B cell (primary cell): ENCODE data around the gene DSCAML1. TPM values are rescaled to one million over a fixed set of nuclear protein-coding genes. Genes with fewer than 3 reads are reported as not detected.
A peak's percentile ranks its signal among the peaks of the same experiment; 100 is the strongest.

ENCODE experiments used
- ATAC-seq: fragments of 200-7000 bp; cut with Tn5 transposase; one replicate; pipeline ENCODE4 v1.10.0; 2021; ENCODE audit warnings: low read depth, mild to moderate bottlenecking, moderate number of reproducible peaks, moderate library complexity
- CTCF ChIA-PET: fragments of 350-600 bp; sonication (Branson Sonifier 250); formaldehyde crosslinking; loops from one replicate; lab custom pipeline; 2021; ENCODE audit warnings: antibody characterized with exemption, inconsistent platforms; lab: Charles Lee
- POLR2A ChIA-PET: fragments of 350-600 bp; sonication (Branson Sonifier 250); formaldehyde crosslinking; loops from one replicate; lab custom pipeline; 2021; ENCODE audit warnings: antibody characterized with exemption; lab: Charles Lee
- DNase-seq: peaks from one replicate; pipeline ENCODE4 v3.0.0; 2013
- H2AFZ ChIP-seq: 2 replicates; pipeline ENCODE4 v1.6.1; 2012; ENCODE audit warnings: mild to moderate bottlenecking, low read depth, low read length; ENCODE audit not compliant: insufficient read depth, poor library complexity, severe bottlenecking
- H3K27ac ChIP-seq, 2 donors: 1 replicate in 1 of 2; 2 replicates in 1 of 2; pipeline ENCODE4 v1.5.1; 2012 to 2013; ENCODE audit warnings: low read length in 2 of 2, mild to moderate bottlenecking in 2 of 2, moderate library complexity in 1 of 2
- H3K27me3 ChIP-seq, 4 experiments: fragments of 200-600 bp in 1 of 4; sonication (generic) in 1 of 4; replicated peaks in 1 of 4; 1 replicate in 2 of 4; 2 replicates in 2 of 4; pipeline versions ENCODE4 v1.6.1 to v1.7.0; 2013 to 2016; ENCODE audit warnings: low read length in 3 of 4, mild to moderate bottlenecking in 2 of 4, mixed read lengths in 1 of 4, moderate library complexity in 1 of 4; ENCODE audit not compliant: insufficient read depth in 4 of 4, control insufficient read depth in 3 of 4; ENCODE audit errors: control extremely low read depth in 1 of 4
- H3K36me3 ChIP-seq, 2 experiments: replicated peaks in 1 of 2; 1 replicate in 1 of 2; 2 replicates in 1 of 2; pipeline versions ENCODE4 v1.6.1 to v1.7.1; 2013; ENCODE audit warnings: low read length in 1 of 2; ENCODE audit not compliant: insufficient read depth in 2 of 2, control insufficient read depth in 1 of 2; ENCODE audit errors: control extremely low read depth in 1 of 2, extremely low read depth in 1 of 2
- H3K4me1 ChIP-seq, 2 donors: fragments of 200-600 bp in 1 of 2; sonication (generic) in 1 of 2; 1 replicate in 1 of 2; 2 replicates in 1 of 2; pipeline versions ENCODE4 v1.5.1 to v1.6.1; 2013 to 2017; ENCODE audit warnings: low read length in 2 of 2; ENCODE audit not compliant: control insufficient read depth in 2 of 2, insufficient read depth in 2 of 2
- H3K4me2 ChIP-seq: replicated peaks from 2 replicates; pipeline ENCODE3; 2012; ENCODE audit warnings: mild to moderate bottlenecking, low read depth, low read length; ENCODE audit not compliant: poor library complexity, severe bottlenecking
- H3K4me3 ChIP-seq, 5 experiments: fragments of 200-600 bp in 1 of 5; sonication (generic) in 1 of 5; 1 replicate in 3 of 5; 2 replicates in 2 of 5; pipeline versions ENCODE4 v1.5.1 to v1.7.0; 2011 to 2016; ENCODE audit warnings: low read length in 4 of 5, mild to moderate bottlenecking in 4 of 5, low read depth in 2 of 5, control low read depth in 1 of 5, moderate library complexity in 1 of 5; ENCODE audit not compliant: insufficient read depth in 1 of 5; ENCODE audit errors: control extremely low read depth in 1 of 5, extremely low read depth in 1 of 5
- H3K79me2 ChIP-seq: fragments of 200-600 bp; sonication (generic); one replicate; pipeline ENCODE4 v1.6.0; 2016; ENCODE audit warnings: low read length; ENCODE audit not compliant: control insufficient read depth, insufficient read depth
- H3K9ac ChIP-seq: fragments of 200-600 bp; sonication (generic); 2 replicates; pipeline ENCODE4 v1.6.1; 2017; ENCODE audit warnings: mild to moderate bottlenecking, low read length, moderate library complexity
- H3K9me3 ChIP-seq, 3 donors: one replicate each; pipeline versions ENCODE4 v1.6.1 to v1.7.1; 2013; ENCODE audit warnings: low read length in 2 of 3; ENCODE audit not compliant: control insufficient read depth in 2 of 3, insufficient read depth in 1 of 3; ENCODE audit errors: control extremely low read depth in 1 of 3
- H4K20me1 ChIP-seq: 2 replicates; pipeline ENCODE4 v1.6.0; 2012; ENCODE audit warnings: mild to moderate bottlenecking, low read length; ENCODE audit not compliant: insufficient read depth, control insufficient read depth, poor library complexity, severe bottlenecking
- H3K27ac Mint-ChIP-seq: one replicate; pipeline ENCODE4 v1.8.0; 2021; ENCODE audit warnings: mixed read lengths
- H3K27me3 Mint-ChIP-seq: one replicate; pipeline ENCODE4 v1.8.0; 2021; ENCODE audit warnings: mixed read lengths
- H3K4me1 Mint-ChIP-seq: one replicate; pipeline ENCODE4 v1.8.0; 2021; ENCODE audit warnings: mixed read lengths
- H3K4me3 Mint-ChIP-seq: one replicate; pipeline ENCODE4 v1.8.0; 2021; ENCODE audit warnings: mixed read lengths
- H3K9me3 Mint-ChIP-seq: one replicate; pipeline ENCODE4 v1.8.0; 2022; ENCODE audit warnings: mixed read lengths; ENCODE audit not compliant: insufficient read depth
- EZH2 ChIP-seq: IDR thresholded peaks from 2 replicates; pipeline ENCODE4 v1.6.1; 2012; ENCODE audit warnings: borderline replicate concordance, low read depth, mild to moderate bottlenecking, moderate library complexity, low read length; ENCODE audit not compliant: insufficient read depth, poor library complexity, severe bottlenecking
- WGBS: methylation state at CpG from one replicate; pipeline ENCODE4 v1.1.5; 2013; ENCODE audit warnings: missing lambda C conversion rate; ENCODE audit not compliant: insufficient coverage; 5-methylcytosine and 5-hydroxymethylcytosine counted together
- intact Hi-C: fragments of 100-400 bp; cut with micrococcal nuclease; formaldehyde crosslinking; loops from one replicate; pipeline ENCODE4 v1.10.0; 2022
- polyA plus RNA-seq: library from polyadenylated mRNA; depleted of rRNA; stranded (reverse); fragments of >200 nt; gene quantifications from 2 replicates; pipeline ENCODE4 v1.2.3, GENCODE V29; 2012
- total RNA-seq, 2 donors: library from RNA; stranded (reverse); fragments of 120-200 nt in 1 of 2; gene quantifications; 1 replicate in 1 of 2; 2 replicates in 1 of 2; pipeline versions ENCODE4 v1.2.3 to v1.2.4, GENCODE V29; 2013 to 2022
- TF ChIP-seq, protein P1 (sequence below): fragments of 200-600 bp; IDR thresholded peaks from one replicate; pipeline ENCODE4 v1.8.0; 2022; ENCODE audit warnings: antibody characterized with exemption, mild to moderate bottlenecking

The DSCAML1 gene
- total and polyA plus RNA-seq, 2 donors (not counting 1 experiment from before 2014, with no cell fraction given), result 1.2 to 6.2 TPM

DNA sequence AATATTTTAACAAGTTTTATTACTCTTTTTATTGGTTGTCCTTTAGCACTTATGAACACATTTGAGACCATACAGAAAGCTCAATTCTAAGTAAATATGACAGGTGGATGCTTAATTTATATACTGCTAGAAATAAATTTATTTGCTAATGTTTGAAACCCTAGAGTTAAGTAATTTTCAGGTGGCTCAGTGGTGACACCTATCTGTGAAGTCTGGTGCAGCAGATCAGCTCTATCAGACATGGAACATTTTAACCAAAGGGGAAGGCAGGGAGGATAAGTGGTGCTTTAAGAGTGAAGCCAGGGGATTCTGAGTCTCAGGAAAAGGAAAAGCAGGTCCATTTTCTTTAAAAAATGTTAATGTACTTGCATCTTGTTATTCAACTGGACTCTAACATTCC lies 175.8 kb downstream of the DSCAML1 start:
- peaks cover 31% of the 10 kb centered on the region for H3K27me3 Mint-ChIP-seq

DNA sequence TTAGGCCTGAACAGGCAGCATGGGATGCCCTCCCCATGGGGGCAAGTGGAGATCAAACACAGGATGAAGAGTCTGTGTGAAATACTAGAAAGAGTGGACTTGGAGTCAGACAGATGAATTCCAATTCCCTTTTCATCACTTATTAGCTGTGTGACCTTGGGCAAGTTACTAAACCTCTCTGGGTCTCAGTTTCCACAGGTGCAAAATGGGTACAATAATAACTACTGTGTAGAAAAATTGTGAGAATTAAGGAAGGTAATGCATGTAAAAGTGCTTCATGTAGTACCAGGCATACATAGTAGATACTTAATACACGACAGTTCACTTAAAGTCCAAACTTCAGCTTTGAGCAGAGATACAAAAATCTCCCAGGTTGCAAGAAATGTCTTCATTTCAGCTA lies 176.4 kb downstream of the DSCAML1 start:
- no peak overlapping the region for H3K9ac ChIP-seq
- Mint-ChIP-seq H3K9me3 (peaks cover 4% of the 10 kb centered on the region), H3K4me3 (no peak overlapping the region), H3K27ac (no peak overlapping the region), H3K4me1 (no peaks in the 10 kb centered on the region), H3K27me3 (peaks cover 33% of the 10 kb centered on the region)
- no peak overlapping the region for H3K27ac ChIP-seq
- POLR2A ChIA-PET, result no interaction called here
- H2AFZ ChIP-seq, result no peak overlapping the region
- H3K27me3 ChIP-seq, result peaks cover 0 to 9% (median 2%) of the 10 kb centered on the region in 4 experiments
- no peaks in the 10 kb centered on the region for H3K4me1 ChIP-seq
- ATAC-seq (no peak), DNase-seq (no peak)
- H3K4me3 ChIP-seq, result no peak overlapping the region
- peaks cover 2 to 8% (median 5%) of the 10 kb centered on the region in 3 donors for H3K9me3 ChIP-seq
- H3K36me3 ChIP-seq, result no peaks in the 10 kb centered on the region
- CTCF ChIA-PET, result interaction anchor here (1.0 to 1.8 kb wide), 2 partner anchors 11 to 196 kb away, joined by 3 to 6 read pairs; no protein-coding TSS in a partner anchor
- intact Hi-C loops, result no loop called here
- TF ChIP-seq, protein P1, sequence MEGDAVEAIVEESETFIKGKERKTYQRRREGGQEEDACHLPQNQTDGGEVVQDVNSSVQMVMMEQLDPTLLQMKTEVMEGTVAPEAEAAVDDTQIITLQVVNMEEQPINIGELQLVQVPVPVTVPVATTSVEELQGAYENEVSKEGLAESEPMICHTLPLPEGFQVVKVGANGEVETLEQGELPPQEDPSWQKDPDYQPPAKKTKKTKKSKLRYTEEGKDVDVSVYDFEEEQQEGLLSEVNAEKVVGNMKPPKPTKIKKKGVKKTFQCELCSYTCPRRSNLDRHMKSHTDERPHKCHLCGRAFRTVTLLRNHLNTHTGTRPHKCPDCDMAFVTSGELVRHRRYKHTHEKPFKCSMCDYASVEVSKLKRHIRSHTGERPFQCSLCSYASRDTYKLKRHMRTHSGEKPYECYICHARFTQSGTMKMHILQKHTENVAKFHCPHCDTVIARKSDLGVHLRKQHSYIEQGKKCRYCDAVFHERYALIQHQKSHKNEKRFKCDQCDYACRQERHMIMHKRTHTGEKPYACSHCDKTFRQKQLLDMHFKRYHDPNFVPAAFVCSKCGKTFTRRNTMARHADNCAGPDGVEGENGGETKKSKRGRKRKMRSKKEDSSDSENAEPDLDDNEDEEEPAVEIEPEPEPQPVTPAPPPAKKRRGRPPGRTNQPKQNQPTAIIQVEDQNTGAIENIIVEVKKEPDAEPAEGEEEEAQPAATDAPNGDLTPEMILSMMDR, result no peak
- TF ChIP-seq EZH2, result no peak
- no peaks in the 10 kb centered on the region for H4K20me1 ChIP-seq
- WGBS, result no CpG with 5 or more reads among the region's 1 CpG
- H3K4me2 ChIP-seq, result no peak overlapping the region
- no peaks in the 10 kb centered on the region for H3K79me2 ChIP-seq

More for the DNA sequence above, 175.8 kb downstream of the DSCAML1 start:
- DNase-seq, result no peak
- Histone ChIP-seq H3K9me3 (peaks cover 2 to 8% (median 5%) of the 10 kb centered on the region in 3 donors), H3K36me3 (no peaks in the 10 kb centered on the region), H3K4me1 (no peaks in the 10 kb centered on the region), H3K4me2 (no peak overlapping the region), H3K27me3 (peaks cover 0 to 9% (median 2%) of the 10 kb centered on the region in 4 experiments), H4K20me1 (no peaks in the 10 kb centered on the region), H3K9ac (no peak overlapping the region), H3K79me2 (no peaks in the 10 kb centered on the region), H2AFZ (no peak overlapping the region), H3K4me3 (no peak overlapping the region), H3K27ac (no peak overlapping the region)
- no peaks in the 10 kb centered on the region for H3K4me1 Mint-ChIP-seq
- H3K4me3 Mint-ChIP-seq, result no peak overlapping the region
- ChIA-PET POLR2A (no interaction called here), CTCF (interaction anchor here (1.0 to 1.8 kb wide), 3 partner anchors 12 to 197 kb away, joined by 3 to 8 read pairs (median 6); no protein-coding TSS in a partner anchor)
- TF ChIP-seq EZH2, result no peak
- TF ChIP-seq, protein P1, result peak; percentile 25
- no peak overlapping the region for H3K27ac Mint-ChIP-seq
- intact Hi-C loops, result no loop called here
- ATAC-seq, result no peak
- H3K9me3 Mint-ChIP-seq, result peaks cover 4% of the 10 kb centered on the region
